Suprapubic skin (tissue), 4 donors: Measurements from ENCODE around the gene SRGAP1. TPM values are rescaled to one million over a fixed set of nuclear protein-coding genes. Genes with fewer than 3 reads are reported as not detected.
"Not testable (repeated sequence)": the region's sequence is repeated elsewhere in the genome, so short reads cannot be mapped to it uniquely, and the experiment has no call there.

Experiments
- DNase-seq, 2 donors: peaks; one replicate each; pipeline ENCODE4 v3.0.0-alpha.2; 2019; ENCODE audit warnings: low spot score in 2 of 2
- H3K27ac ChIP-seq: fragments of 200-600 bp; sonication (generic); one replicate; pipeline ENCODE4 v1.5.1; 2019
- H3K27me3 ChIP-seq: fragments of 200-600 bp; sonication (generic); one replicate; pipeline ENCODE4 v1.5.1; 2019
- H3K36me3 ChIP-seq: fragments of 200-600 bp; sonication (generic); one replicate; pipeline ENCODE4 v1.5.1; 2019
- H3K4me1 ChIP-seq: fragments of 200-600 bp; sonication (generic); one replicate; pipeline ENCODE4 v1.5.1; 2019
- H3K4me3 ChIP-seq: fragments of 200-600 bp; sonication (generic); one replicate; pipeline ENCODE4 v1.5.1; 2019; ENCODE audit warnings: mild to moderate bottlenecking
- H3K9me3 ChIP-seq: fragments of 200-600 bp; sonication (generic); one replicate; pipeline ENCODE4 v1.5.1; 2019
- EP300 ChIP-seq: sonication (generic); formaldehyde crosslinking; IDR thresholded peaks from one replicate; pipeline ENCODE4 v1.6.1; 2017; ENCODE audit warnings: antibody characterized with exemption
- POLR2A ChIP-seq, 2 donors: fragments of 450-650 bp; IDR thresholded peaks; one replicate each; pipeline ENCODE4 v1.6.1; 2017; ENCODE audit warnings: antibody characterized with exemption in 2 of 2, mild to moderate bottlenecking in 2 of 2, moderate library complexity in 2 of 2
- POLR2AphosphoS5 ChIP-seq, 3 donors: sonication (generic); formaldehyde crosslinking; IDR thresholded peaks; one replicate each; pipeline ENCODE4 v1.6.1; 2017; ENCODE audit warnings: antibody characterized with exemption in 3 of 3
- WGBS: methylation state at CpG from one replicate; pipeline ENCODE4 v1.1.5; 2018; 5-methylcytosine and 5-hydroxymethylcytosine counted together
- total RNA-seq, 4 donors: library from RNA; depleted of rRNA; stranded (reverse); fragments of >200 nt; gene quantifications; one replicate each; pipeline ENCODE4 v1.1.0, GENCODE V29; 2016
- TF ChIP-seq, protein P1 (sequence below), 2 donors: fragments of 200-600 bp in 1 of 2; fragments of 450-650 bp in 1 of 2; sonication (generic) in 1 of 2; IDR thresholded peaks; one replicate each; pipeline ENCODE4 v1.5.1; 2016 to 2019; ENCODE audit warnings: antibody characterized with exemption in 2 of 2, mild to moderate bottlenecking in 1 of 2, moderate library complexity in 1 of 2

Gene SRGAP1
- total RNA-seq, 4 donors from 2014 or later = 8.4 to 10.9 (median 9.8) TPM

DNA sequence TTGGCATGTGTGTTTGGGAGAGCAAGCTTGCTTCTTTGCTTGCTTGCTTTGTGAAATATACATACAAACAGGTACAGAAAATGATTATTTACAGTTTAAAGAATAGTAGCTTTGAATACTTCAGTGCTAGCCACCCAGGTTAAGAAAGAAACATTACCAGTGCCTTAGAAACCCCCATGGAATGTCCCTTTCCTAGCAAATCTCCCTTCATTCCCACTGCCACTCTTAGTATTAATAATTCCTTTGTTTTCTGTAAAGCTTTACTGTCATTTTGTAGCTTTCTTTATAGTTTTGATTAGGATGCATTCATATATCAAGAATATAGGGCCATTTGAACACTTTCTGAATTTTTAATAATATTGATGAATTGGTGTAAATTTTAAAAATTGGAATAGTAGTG, 9.5 kb downstream of the SRGAP1 start:
- Histone ChIP-seq H3K4me3 (no peak overlapping the region), H3K27ac (no peak overlapping the region), H3K4me1 (no peaks in the 10 kb centered on the region), H3K27me3 (no peaks in the 10 kb centered on the region), H3K36me3 (no peaks in the 10 kb centered on the region), H3K9me3 (no peaks in the 10 kb centered on the region)
- TF ChIP-seq POLR2A (IDR thresholded peaks at IDR 0.05) (no peak), POLR2AphosphoS5 (IDR thresholded peaks at IDR 0.05) (no peak), EP300 (no peak)
- TF ChIP-seq, protein P1, sequence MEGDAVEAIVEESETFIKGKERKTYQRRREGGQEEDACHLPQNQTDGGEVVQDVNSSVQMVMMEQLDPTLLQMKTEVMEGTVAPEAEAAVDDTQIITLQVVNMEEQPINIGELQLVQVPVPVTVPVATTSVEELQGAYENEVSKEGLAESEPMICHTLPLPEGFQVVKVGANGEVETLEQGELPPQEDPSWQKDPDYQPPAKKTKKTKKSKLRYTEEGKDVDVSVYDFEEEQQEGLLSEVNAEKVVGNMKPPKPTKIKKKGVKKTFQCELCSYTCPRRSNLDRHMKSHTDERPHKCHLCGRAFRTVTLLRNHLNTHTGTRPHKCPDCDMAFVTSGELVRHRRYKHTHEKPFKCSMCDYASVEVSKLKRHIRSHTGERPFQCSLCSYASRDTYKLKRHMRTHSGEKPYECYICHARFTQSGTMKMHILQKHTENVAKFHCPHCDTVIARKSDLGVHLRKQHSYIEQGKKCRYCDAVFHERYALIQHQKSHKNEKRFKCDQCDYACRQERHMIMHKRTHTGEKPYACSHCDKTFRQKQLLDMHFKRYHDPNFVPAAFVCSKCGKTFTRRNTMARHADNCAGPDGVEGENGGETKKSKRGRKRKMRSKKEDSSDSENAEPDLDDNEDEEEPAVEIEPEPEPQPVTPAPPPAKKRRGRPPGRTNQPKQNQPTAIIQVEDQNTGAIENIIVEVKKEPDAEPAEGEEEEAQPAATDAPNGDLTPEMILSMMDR (IDR thresholded peaks at IDR 0.05) = no peak
- DNase-seq = no peak

DNA sequence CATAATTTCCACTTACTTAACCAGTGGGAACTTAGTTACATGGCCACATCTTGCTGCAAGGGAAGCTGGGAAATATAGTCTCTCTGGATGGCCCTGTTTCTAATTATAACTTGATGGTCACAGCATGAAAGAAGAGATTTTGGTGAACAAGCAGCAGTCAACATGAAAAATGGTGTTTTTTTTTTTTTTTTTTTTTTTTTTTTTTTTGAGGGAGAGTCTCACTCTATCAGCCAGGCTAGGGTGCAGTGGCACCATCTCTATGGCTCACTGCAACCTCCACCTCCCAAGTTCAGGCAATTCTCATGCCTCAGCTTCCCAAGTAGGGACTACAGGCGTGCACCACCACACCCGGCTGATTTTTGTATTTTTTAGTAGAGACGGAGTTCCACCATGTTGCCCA, 10.8 kb downstream of the SRGAP1 start:
- no peak overlapping the region for H3K4me3 ChIP-seq
- no peaks in the 10 kb centered on the region for H3K4me1 ChIP-seq
- no peak for TF ChIP-seq EP300
- TF ChIP-seq, protein P1 (IDR thresholded peaks at IDR 0.05) = no peak
- no peak for TF ChIP-seq POLR2AphosphoS5 (IDR thresholded peaks at IDR 0.05)
- H3K27me3 ChIP-seq = no peaks in the 10 kb centered on the region
- H3K36me3 ChIP-seq = no peaks in the 10 kb centered on the region
- H3K27ac ChIP-seq = no peak overlapping the region
- WGBS = 88% methylated on average over 3 of the region's 3 CpGs
- no peak for DNase-seq
- H3K9me3 ChIP-seq = no peaks in the 10 kb centered on the region

DNA sequence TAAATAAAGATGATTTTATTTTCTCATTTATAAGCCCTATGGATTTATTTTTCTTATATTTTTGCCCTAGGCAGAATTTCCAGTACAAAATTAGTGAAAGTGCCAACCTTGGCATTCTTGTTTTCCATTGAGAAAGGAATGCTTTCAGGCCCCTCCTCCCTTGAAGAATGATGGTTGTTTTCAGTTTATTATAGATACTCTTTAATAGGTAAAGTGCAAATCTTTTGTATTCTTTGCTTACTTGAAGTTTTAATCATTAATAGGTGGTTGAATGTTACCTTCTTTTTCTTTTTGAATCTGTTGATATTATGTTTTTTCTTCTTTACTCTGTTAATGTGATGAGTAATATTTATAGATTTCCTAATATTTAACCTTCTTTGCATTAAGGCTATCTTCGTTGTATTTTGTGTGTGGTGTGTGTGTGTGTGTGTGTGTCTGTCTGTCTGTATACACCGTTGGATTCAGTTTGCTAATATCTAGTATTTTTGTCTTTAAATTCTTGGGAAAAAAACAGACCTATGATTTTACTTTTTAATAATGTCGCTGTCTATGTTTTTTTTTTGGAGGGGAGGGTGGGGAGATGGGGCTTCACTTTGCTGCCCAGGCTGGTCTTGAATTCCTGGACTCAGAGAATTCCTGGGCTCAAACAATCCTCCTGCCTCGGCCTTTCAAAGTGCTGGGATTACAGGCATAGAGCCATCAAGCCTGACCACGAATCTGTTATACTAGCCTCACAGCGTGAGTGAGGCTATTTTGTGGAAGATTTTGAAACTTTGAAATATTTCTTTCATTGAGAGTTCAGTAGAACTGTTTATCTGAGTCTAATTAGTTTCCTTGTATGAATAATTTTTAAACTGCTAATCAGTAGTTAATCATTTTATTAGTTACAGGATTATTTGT, 13.5 kb downstream of the SRGAP1 start:
- Histone ChIP-seq H3K36me3 (no peaks in the 10 kb centered on the region), H3K27ac (no peak overlapping the region), H3K9me3 (no peaks in the 10 kb centered on the region), H3K4me1 (no peaks in the 10 kb centered on the region), H3K4me3 (no peak overlapping the region), H3K27me3 (no peaks in the 10 kb centered on the region)
- WGBS = 68% methylated on average over 6 of the region's 6 CpGs
- no peak for DNase-seq
- TF ChIP-seq POLR2A (IDR thresholded peaks at IDR 0.05) (no peak), POLR2AphosphoS5 (IDR thresholded peaks at IDR 0.05) (no peak), EP300 (no peak)
- TF ChIP-seq, protein P1 (IDR thresholded peaks at IDR 0.05) = no peak

DNA sequence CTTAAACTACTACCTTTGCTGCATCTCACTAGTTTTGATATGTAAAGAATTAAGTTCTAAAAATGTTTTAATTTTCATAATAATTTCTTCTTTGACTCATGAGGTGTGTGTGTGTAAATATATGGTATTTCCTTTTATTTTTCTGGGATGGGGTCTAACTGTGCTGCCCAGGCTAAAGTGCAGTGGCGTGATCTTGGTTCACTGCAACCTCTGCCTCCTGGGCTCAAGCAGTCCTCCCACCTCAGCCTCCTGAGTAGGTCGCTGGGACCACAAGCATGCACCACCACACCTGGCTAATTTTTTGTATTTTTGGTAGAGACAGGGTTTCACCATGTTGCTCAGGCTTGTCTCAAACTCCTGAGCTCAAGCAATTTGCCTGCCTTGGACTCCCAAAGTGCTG, 15.4 kb downstream of the SRGAP1 start:
- H3K4me1 ChIP-seq, H3K9me3 ChIP-seq, H3K27ac ChIP-seq, DNase-seq, H3K36me3 ChIP-seq, H3K4me3 ChIP-seq, H3K27me3 ChIP-seq: not testable (repeated sequence)
- 94% methylated on average over 2 of the region's 2 CpGs for WGBS

DNA sequence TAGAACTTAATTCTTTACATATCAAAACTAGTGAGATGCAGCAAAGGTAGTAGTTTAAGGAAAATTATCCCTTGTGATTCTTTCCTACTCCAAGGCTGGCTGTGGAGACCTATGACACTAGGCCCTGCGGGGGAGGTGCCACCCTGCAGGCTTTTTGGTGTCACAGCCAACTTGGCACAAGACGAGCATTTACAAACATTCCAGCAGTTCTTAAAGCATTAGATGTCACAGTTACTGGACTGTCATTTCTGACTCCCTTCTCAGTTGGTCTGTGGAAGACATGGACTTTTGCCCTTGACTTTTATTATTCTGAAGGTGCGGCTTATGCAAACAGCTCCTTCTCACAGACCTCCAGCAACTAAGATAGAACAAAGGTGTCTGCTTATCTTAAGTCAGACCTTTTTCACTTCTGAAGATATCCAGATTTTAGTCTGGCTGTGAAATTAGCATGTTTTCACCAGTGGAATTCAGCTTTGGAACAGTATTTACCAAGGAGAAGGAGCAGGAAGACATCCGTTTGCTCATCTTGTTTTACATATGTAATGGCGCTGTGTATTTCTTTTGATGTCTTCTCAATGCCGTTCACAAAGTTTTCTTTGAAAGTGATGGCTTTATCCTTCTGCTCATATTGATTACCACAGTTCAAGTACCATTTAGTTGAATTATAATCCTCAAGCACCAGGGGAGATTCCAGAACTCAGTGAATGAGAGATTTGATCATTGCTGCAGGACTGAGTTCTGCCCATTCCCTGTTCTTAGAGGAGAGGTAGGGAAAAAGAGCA, 17.9 kb downstream of the SRGAP1 start:
- 58% methylated on average over 6 of the region's 6 CpGs for WGBS
- Histone ChIP-seq H3K4me1 (no peaks in the 10 kb centered on the region), H3K9me3 (no peaks in the 10 kb centered on the region), H3K27ac (no peak overlapping the region), H3K27me3 (no peaks in the 10 kb centered on the region), H3K36me3 (no peaks in the 10 kb centered on the region), H3K4me3 (no peak overlapping the region)
- TF ChIP-seq POLR2AphosphoS5 (IDR thresholded peaks at IDR 0.05) (no peak), EP300 (no peak), POLR2A (IDR thresholded peaks at IDR 0.05) (no peak)
- TF ChIP-seq, protein P1 (IDR thresholded peaks at IDR 0.05) = no peak
- no peak for DNase-seq
